Gastrocnemius medialis (tissue), 4 donors: Measurements from ENCODE around the gene ZNF296.

Experiments
- POLR2A ChIP-seq, 2 donors: fragments of 450-650 bp; IDR thresholded peaks; one replicate each; pipeline ENCODE4 v1.6.1; 2017; ENCODE audit warnings: antibody characterized with exemption in 2 of 2, mild to moderate bottlenecking in 2 of 2, moderate library complexity in 2 of 2
- TF ChIP-seq, protein P1 (sequence below), 5 experiments: fragments of 450-650 bp in 3 of 5; fragments of 200-600 bp in 2 of 5; sonication (generic) in 2 of 5; IDR thresholded peaks in 4 of 5; conservative IDR thresholded peaks in 1 of 5; 1 replicate in 4 of 5; 2 replicates in 1 of 5; pipeline ENCODE4 v1.5.1; 2016 to 2019; ENCODE audit warnings: antibody characterized with exemption in 5 of 5, mild to moderate bottlenecking in 3 of 5, moderate library complexity in 3 of 5

- TF ChIP-seq, protein P1, sequence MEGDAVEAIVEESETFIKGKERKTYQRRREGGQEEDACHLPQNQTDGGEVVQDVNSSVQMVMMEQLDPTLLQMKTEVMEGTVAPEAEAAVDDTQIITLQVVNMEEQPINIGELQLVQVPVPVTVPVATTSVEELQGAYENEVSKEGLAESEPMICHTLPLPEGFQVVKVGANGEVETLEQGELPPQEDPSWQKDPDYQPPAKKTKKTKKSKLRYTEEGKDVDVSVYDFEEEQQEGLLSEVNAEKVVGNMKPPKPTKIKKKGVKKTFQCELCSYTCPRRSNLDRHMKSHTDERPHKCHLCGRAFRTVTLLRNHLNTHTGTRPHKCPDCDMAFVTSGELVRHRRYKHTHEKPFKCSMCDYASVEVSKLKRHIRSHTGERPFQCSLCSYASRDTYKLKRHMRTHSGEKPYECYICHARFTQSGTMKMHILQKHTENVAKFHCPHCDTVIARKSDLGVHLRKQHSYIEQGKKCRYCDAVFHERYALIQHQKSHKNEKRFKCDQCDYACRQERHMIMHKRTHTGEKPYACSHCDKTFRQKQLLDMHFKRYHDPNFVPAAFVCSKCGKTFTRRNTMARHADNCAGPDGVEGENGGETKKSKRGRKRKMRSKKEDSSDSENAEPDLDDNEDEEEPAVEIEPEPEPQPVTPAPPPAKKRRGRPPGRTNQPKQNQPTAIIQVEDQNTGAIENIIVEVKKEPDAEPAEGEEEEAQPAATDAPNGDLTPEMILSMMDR (IDR thresholded peaks at IDR 0.05 in 4 of 5, conservative IDR thresholded peaks at IDR 0.05 in 1 of 5) = no peak
- no peak for TF ChIP-seq POLR2A (IDR thresholded peaks at IDR 0.05)
Observed at GRCh38 chr19:45100846-45101252, 24.6 kb upstream of the ZNF296 start.
